IPS-18c (cell line): ENCODE data around the gene CDKN2AIP.
"Not testable (repeated sequence)": the region's sequence is repeated elsewhere in the genome, so short reads cannot be mapped to it uniquely, and the experiment has no call there.

Experiments used
- H3K4me3 ChIP-seq: 2 replicates; pipeline ENCODE4 v1.7.0; 2013; ENCODE audit warnings: low read depth, mild to moderate bottlenecking, low read length, moderate library complexity; ENCODE audit not compliant: insufficient read depth
- H3K9me3 ChIP-seq: one replicate; pipeline ENCODE4 v1.6.1; 2013; ENCODE audit warnings: mild to moderate bottlenecking, low read length, moderate library complexity; ENCODE audit not compliant: control insufficient read depth, insufficient read depth

CDKN2AIP gene

GRCh38 chr4:183409483-183409882, 35.0 kb upstream of the CDKN2AIP start:
- no peak overlapping the region for H3K4me3 ChIP-seq
- no peaks in the 10 kb centered on the region for H3K9me3 ChIP-seq

DNA sequence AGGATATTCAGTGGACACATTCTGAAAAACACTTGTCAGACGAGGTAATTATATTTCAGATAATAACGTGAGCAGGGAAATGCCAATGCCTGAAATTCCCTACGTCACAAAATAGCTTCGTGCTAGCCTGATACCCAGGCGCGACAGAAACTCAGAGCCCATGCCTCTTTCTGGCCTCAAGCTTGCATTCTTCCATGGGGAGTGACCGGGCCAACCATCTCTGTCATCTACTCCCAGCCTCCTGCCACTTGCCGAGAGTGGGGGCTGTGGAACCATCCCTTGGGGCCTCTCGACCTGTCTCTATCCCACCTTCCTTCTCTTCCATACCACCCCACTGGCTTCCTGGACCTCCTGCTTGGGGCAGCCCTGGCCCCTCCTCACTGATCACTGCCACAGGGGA, 34.5 kb upstream of the CDKN2AIP start:
- H3K9me3 ChIP-seq = no peaks in the 10 kb centered on the region
- no peak overlapping the region for H3K4me3 ChIP-seq

DNA sequence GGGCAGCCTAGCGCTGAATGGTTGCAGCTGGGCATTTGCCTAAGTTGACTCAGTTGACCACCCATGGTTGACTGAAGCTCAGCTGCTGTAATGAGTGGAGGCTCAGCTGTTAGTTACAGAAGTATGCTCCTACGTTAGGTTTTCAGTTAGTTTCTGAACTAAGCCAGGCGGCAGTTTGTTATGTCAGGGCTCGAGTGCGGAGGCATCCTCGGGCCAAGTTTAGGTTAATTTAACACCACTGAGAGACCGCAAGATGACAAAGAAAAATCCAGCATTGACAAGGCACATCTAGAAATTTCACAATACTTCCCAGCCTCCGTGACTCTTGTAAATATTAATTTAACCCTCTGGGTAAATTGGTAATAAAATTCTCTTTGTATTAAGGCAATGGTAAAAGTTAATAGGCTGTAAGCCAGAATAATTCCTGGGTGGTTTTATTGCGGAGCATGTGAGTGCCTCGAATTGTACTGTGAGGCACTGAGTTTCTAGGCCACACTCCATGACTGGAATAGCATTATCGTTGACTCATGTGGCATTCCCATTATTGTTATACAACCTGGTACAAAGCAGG, 33.1 kb upstream of the CDKN2AIP start:
- Histone ChIP-seq H3K4me3 (no peak overlapping the region), H3K9me3 (no peaks in the 10 kb centered on the region)

GRCh38 chr4:183412821-183413220, 31.6 kb upstream of the CDKN2AIP start:
- H3K9me3 ChIP-seq = no peaks in the 10 kb centered on the region
- no peak overlapping the region for H3K4me3 ChIP-seq

DNA sequence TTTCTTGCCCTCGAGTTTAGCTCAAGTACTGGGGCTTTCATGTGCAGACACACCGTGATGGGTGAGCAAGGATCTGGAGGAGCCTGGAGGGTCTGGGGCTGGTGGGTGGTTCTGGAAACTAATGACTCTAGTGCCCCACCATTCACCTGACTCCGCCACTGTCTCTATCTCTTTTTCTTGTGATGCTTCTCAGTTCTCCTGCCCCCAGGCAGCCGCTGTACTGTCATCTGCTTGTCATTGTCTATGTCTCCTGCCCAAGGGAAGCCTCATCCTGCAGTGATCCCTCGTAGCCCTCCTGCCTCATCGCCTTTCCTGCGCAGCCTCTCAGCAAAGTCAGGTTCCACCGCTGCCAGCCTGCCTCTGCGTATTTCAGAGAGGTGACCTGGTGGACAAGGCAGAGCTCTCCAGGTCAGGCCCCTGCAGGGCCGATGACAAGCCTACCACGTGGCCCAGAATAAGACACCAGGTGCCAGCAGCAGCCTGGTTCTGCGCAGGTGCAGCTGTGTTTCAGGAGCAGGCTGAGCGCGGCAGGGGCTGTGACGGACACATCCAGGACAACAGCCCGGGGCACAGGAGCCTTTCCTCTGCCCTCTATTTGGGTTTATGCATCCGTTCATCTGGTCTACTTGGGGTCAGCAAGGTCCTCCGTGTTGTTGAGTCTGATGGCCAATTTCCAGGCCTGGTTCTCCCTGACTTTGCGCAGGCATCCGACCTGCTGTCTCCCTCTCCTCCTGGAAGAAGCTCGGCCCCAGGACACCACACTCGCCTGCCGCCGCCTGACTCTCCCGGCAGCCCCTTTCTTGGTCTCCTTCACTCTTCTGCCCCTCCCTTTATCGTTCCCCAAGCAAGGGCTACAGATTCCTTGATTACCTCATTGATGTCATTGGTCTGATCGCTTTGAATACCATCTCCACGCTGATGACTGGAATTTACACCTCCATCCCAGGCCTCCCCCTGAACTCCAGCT, 30.9 kb upstream of the CDKN2AIP start:
- no peak overlapping the region for H3K4me3 ChIP-seq
- no peaks in the 10 kb centered on the region for H3K9me3 ChIP-seq

DNA sequence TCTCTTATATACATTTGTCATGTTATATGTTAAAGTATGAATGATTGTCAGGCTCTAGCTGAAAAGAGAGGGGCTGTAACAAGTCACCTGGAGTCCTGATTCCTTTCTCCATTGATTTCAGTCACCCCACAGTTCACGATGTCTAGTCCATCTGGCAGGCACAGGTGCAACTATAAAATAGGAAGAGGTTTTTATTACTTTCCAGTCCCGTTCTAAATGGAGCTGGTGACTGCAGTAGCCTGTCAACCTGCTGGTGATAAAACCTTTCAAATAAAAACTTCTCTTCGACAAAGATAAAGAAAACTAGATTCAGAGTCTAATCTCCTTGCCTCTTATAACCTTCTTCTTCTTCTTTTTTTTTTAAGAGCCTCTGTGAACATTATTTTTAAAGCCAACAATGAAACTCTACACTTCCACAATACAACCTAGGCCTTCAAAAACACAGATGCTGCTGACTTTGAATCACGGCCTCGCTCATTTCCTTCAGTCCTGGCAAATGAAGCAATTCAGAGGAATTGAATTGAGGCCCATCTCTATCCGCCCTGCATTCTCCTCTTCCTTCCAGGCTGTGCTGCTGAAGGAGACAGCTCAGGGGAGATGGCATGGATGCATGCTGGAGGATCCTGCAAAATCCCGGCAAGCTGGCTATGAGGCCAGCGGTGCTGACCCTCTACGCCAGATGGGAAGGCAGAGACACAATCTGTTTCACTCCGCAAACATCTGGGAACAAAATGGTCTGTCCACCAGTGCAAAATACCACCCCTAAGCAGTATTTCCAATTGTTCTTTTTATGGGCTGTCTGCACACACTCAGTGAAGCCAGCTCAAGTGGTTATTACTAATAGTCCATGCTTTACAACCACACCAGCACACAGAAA, 27.3 kb upstream of the CDKN2AIP start:
- Histone ChIP-seq H3K4me3 (no peak overlapping the region), H3K9me3 (no peaks in the 10 kb centered on the region)

GRCh38 chr4:183422962-183423631, 21.3 kb upstream of the CDKN2AIP start:
- Histone ChIP-seq H3K9me3 (no peaks in the 10 kb centered on the region), H3K4me3 (no peak overlapping the region)

DNA sequence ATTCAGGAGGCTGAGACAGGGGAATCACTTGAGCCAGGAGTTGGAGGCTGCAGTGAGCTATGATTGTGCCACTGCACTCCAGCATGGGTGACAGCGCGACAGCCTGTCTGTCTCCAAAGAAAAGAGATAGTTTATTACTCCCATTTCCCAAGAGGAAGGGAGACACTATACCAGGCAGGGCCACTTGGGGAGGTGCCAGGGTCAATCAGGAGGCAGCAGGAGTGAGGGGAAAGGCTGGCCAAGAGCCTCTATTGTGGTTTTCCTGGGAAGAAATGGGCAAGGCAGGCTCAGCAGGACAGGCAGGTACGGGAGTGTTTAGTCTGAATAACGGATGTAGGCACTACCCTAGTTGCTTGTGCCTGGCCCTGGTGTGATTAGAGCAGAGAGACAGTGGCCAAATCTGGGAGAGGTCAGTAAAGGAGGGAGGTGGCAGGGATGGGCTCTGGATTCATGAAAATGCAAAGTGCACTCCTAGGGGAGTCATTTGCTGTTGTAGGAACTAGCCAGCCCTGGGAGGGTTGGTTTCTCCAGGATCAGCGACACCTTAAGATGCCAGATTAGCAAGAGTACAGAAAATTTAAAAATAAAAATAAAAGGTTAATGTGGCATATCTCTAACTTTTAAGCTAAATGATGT, 20.2 kb upstream of the CDKN2AIP start:
- H3K4me3 ChIP-seq = no peak overlapping the region
- H3K9me3 ChIP-seq = no peaks in the 10 kb centered on the region

GRCh38 chr4:183426507-183426906, 17.9 kb upstream of the CDKN2AIP start:
- Histone ChIP-seq H3K9me3 (no peaks in the 10 kb centered on the region), H3K4me3 (no peak overlapping the region)

DNA sequence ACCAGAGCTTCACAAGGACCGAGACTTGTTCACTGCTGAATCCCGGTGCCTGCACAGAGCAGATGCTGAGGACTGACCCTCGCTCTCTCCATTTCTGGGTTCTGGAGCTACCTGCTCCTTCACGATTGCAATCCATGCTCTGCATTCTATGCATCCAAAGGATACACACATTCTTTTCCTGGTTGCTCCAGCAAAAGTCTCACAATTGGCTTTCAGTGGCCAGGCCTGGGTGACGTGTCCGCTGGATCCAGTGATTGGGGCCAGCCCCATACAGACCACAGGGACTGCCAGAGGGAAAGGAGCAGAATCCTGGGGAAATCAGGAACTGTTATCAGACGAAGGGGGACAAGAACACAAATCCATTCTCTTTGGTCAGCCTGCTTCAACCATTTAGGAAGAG, 14.9 kb upstream of the CDKN2AIP start:
- Histone ChIP-seq H3K4me3 (no peak overlapping the region), H3K9me3 (peaks cover 7% of the 10 kb centered on the region)

- Histone ChIP-seq H3K9me3 (peaks cover 7% of the 10 kb centered on the region), H3K4me3 (no peak overlapping the region; the same call in 1 of the 2 replicates)
These were observed 14.0 kb upstream of the CDKN2AIP start for GRCh38 chr4:183430317-183430993.

DNA sequence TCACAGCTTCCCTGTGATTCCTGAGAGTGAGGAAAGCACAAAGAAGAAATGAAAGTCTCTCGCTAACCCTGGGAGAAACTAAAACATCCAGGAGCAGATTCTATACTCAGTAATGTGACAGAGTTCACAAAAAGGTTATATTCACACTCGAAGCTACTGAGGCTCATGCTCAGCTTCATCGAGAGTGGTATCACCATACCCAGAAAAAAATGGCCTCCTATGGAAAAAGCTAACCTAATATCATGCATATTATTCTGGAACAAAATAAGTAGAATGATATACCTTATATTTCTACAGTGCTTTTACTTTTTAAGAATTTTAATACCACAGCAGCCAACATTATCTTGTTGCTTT, 13.5 kb upstream of the CDKN2AIP start:
- H3K4me3 ChIP-seq = no peak overlapping the region; the same call in 1 of the 2 replicates
- peaks cover 7% of the 10 kb centered on the region for H3K9me3 ChIP-seq

DNA sequence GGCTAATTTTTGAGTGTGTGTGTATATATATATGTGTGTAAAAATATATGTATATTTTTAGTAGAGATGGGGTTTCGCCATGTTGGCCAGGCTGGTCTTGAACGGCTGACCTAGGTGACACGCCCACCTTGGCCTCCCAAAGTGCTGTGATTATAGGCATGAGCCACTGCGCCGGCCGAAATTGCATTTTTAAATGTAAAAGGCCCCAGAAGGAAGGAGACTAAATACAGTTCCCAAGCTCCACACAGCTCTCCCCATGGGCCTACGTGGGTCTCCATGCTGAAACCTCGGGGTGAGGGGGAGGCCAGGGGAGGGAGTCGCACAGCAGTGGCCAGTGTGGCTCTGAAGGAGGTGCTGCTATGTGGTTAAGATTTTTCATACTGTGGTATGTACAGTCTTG, 12.8 kb upstream of the CDKN2AIP start:
- no peak overlapping the region for H3K4me3 ChIP-seq
- peaks cover 7% of the 10 kb centered on the region for H3K9me3 ChIP-seq

DNA sequence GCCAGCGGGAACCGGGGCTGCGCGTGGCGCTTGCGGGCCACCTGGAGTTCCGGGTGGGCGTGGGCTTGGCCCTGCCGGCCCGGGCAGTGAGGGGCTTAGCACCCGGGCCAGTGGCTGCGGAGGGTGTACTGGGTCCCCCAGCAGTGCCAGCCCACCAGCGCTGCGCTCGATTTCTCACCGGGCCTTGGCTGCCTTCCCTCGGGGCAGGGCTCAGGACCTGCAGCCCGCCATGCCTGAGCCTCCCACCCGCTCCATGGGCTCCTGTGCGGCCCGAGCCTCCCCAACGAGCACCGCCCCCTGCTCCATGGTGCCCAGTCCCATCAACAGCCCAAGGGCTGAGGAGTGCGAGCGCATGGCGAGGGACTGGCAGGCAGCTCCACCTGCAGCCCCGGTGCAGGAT, 11.3 kb upstream of the CDKN2AIP start:
- H3K4me3 ChIP-seq, H3K9me3 ChIP-seq: not testable (repeated sequence)

- H3K4me3 ChIP-seq = no peak overlapping the region
- peaks cover 7% of the 10 kb centered on the region for H3K9me3 ChIP-seq
These were observed 10.2 kb upstream of the CDKN2AIP start for GRCh38 chr4:183434264-183434663.

DNA sequence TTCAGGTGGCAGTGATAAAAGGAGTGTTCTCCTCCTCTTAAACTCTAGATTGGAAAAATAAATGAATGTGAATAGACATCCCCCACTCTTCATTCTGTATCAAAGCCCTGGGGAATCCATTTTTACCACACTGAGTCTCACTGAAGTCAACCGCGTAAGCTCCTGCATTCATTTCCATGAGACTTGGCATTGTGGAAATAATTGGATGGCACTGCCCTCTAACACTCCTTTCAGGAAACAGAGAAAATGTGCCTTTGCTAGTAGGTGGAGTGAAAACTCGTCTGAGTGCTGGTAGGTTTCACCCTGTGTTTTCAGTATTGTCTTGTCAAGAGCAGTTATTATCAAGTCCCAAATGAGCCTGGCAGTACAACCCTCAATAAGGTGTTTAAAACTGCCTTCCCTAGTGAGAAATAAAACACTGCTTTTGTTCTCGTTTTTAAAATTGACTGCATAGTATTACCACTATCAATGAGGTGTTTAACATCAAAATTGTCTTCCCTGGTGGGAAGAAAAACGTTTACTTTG, 9.7 kb upstream of the CDKN2AIP start:
- H3K4me3 ChIP-seq = no peak overlapping the region
- peaks cover 7% of the 10 kb centered on the region for H3K9me3 ChIP-seq
